Measurements from ENCODE around the gene JPH4.

DNA sequence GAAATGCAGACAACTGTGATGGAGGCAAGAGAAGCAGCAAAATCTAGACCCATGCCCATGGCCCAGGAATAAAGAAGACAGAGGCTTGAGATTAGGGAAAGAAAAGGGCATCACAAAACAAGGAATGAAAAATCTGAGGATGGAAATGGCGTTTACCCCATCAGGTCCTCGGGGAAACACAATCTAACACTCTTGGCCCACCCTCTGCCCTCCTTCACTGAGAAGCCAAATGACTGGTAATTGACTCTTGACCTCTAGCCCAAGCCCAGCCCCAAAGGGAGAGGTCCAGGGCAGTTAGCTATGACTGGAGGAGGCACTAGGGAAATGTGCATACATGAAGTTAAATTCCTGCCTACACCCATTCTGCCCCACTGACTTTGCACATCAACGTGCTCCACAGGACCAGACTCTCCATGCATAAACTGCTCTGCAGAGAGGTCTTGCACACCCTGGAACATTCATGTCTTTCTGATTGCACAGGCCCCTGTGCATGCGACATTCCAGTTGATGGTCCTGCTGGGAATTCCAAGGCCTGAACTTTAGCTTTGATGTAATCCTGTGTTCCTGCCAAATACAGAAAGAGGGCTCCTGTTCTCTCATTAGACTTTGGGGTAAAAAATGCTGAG, 32.7 kb downstream of the JPH4 start:
- TF ChIP-seq, protein P1, sequence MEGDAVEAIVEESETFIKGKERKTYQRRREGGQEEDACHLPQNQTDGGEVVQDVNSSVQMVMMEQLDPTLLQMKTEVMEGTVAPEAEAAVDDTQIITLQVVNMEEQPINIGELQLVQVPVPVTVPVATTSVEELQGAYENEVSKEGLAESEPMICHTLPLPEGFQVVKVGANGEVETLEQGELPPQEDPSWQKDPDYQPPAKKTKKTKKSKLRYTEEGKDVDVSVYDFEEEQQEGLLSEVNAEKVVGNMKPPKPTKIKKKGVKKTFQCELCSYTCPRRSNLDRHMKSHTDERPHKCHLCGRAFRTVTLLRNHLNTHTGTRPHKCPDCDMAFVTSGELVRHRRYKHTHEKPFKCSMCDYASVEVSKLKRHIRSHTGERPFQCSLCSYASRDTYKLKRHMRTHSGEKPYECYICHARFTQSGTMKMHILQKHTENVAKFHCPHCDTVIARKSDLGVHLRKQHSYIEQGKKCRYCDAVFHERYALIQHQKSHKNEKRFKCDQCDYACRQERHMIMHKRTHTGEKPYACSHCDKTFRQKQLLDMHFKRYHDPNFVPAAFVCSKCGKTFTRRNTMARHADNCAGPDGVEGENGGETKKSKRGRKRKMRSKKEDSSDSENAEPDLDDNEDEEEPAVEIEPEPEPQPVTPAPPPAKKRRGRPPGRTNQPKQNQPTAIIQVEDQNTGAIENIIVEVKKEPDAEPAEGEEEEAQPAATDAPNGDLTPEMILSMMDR (IDR thresholded peaks at IDR 0.05): no peak
- TF ChIP-seq POLR2AphosphoS5 (IDR thresholded peaks at IDR 0.05; ENCODE audit: low read depth, low read length): no peak
- TF ChIP-seq, protein P2, sequence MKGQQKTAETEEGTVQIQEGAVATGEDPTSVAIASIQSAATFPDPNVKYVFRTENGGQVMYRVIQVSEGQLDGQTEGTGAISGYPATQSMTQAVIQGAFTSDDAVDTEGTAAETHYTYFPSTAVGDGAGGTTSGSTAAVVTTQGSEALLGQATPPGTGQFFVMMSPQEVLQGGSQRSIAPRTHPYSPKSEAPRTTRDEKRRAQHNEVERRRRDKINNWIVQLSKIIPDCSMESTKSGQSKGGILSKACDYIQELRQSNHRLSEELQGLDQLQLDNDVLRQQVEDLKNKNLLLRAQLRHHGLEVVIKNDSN (IDR thresholded peaks at IDR 0.05; ENCODE audit: borderline replicate concordance, low read depth): no peak
- TF ChIP-seq, protein P3, sequence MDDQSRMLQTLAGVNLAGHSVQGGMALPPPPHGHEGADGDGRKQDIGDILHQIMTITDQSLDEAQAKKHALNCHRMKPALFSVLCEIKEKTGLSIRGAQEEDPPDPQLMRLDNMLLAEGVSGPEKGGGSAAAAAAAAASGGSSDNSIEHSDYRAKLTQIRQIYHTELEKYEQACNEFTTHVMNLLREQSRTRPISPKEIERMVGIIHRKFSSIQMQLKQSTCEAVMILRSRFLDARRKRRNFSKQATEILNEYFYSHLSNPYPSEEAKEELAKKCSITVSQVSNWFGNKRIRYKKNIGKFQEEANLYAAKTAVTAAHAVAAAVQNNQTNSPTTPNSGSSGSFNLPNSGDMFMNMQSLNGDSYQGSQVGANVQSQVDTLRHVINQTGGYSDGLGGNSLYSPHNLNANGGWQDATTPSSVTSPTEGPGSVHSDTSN (IDR thresholded peaks at IDR 0.05): no peak
- TF ChIP-seq CHD2 (IDR thresholded peaks at IDR 0.05; ENCODE audit: low read length, partially characterized antibody): no peak
